ENCODE measurements around the gene CXorf58. TPM values are rescaled to one million over a fixed set of nuclear protein-coding genes. Genes with fewer than 3 reads are reported as not detected.

CXorf58 gene
- total and polyA plus RNA-seq, 2 of the 8 experiments (the other 6 are each of a cell fraction or from before 2014, with no cell fraction given): 0.05 TPM; not detected in 1

- TF ChIP-seq BACH1 (IDR thresholded peaks at IDR 0.05; ENCODE audit: low read length) (no peak), ATF3 (IDR thresholded peaks at IDR 0.05; ENCODE audit: insufficient read depth, low read depth, low read length) (no peak), RNF2 (IDR thresholded peaks at IDR 0.05; ENCODE audit: borderline replicate concordance, low read depth, low read length, missing control alignments, poor library complexity, severe bottlenecking) (no peak), YY1 (IDR thresholded peaks at IDR 0.05; ENCODE audit: low read depth, low read length) (no peak), CHD2 (IDR thresholded peaks at IDR 0.05; ENCODE audit: low read length) (no peak), EGR1 (IDR thresholded peaks at IDR 0.05; ENCODE audit: borderline replicate concordance, low read depth, low read length) (no peak), BRCA1 (IDR thresholded peaks at IDR 0.05; ENCODE audit: low read depth, low read length) (no peak), SP1 (IDR thresholded peaks at IDR 0.05; ENCODE audit: low read depth, low read length) (no peak), TCF12 (IDR thresholded peaks at IDR 0.05; ENCODE audit: low read depth, low read length) (no peak)
- TF ChIP-seq, protein P1, sequence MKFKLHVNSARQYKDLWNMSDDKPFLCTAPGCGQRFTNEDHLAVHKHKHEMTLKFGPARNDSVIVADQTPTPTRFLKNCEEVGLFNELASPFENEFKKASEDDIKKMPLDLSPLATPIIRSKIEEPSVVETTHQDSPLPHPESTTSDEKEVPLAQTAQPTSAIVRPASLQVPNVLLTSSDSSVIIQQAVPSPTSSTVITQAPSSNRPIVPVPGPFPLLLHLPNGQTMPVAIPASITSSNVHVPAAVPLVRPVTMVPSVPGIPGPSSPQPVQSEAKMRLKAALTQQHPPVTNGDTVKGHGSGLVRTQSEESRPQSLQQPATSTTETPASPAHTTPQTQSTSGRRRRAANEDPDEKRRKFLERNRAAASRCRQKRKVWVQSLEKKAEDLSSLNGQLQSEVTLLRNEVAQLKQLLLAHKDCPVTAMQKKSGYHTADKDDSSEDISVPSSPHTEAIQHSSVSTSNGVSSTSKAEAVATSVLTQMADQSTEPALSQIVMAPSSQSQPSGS (IDR thresholded peaks at IDR 0.05; ENCODE audit: low read length): no peak
Measured at GRCh38 chrX:23888887-23889501, 18.8 kb upstream of the CXorf58 start (continued).
